ENCODE results near the gene QPCTL. TPM values are rescaled to one million over a fixed set of nuclear protein-coding genes. Genes with fewer than 3 reads are reported as not detected.
"Not testable (repeated sequence)": the region's sequence is repeated elsewhere in the genome, so short reads cannot be mapped to it uniquely, and the experiment has no call there.

QPCTL gene
- polyA plus RNA-seq, 1 donor = 4.4 TPM

DNA sequence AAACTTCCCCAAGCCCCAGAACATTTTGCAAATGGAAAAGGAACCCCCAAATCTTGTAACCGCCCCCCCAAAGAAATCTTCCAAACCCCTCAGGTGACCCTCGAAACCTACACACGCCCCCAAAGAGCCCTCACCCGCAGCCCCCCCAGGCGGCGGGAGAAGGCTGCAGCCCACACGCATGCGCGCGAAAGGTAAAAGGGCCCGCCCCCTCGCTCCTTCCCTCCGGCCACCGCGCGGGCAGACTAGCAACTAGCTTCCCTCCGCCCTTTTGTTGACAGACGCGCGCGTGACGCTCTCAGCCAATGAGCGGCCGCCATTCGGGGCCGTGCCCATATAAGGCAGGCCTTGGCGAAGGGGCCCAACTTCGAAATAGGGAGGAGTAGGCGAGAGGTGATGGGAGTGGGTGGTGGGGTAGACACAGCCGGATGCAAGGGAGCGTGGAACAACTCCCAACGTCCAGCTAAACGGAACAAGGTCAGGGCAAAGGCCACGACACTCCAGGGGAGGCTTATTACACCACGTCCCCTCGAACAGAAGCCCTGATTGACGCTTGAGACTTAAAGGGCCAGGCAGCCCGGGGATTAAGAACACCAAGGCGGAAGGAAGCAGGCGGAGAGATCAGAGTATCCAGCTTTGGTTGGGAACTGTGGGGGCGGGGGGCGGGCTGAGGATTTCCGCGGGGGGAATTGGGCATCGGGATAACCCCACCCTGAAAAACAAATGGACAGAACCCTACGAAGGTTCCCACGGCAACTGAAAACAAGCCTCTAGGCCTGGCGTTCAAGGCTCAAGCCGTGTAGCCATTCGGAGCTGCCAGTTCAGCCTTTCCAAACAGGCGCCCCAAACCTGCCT is 24.9 kb downstream of the QPCTL start:
- DNase-seq (ENCODE audit: low read depth) = peak; percentile 93

DNA sequence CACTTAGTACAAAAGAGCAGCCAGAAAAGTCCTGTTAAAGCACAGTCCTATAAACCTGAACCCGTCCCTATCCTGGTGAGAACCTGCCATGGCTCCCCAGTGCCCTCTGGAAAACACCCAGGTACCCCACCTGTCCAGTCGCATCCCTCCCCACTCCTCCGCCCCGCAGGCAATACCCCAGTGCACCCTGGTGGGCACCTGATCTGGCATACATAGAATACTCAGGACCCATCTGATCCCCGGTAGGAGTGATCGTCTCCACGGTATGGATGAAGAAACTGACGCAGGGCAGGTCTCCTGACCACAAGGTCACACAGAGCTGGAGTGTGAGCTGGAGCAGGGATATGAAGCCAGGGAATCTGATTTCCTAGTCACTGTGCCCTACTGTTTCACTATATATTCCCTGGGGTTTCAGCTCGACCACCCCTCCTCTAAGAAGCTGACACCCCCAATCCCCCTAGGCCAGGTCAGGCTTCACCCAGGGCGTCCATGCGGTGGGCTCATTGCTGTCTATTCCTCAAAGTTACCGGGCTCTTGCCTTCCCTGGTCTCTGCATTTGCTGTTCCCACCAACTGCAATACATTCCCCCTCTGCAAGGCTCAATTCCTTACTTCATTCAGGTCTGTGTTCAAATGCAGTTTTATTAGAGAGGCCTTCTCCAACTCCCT is 25.7 kb downstream of the QPCTL start:
- no peak for DNase-seq (ENCODE audit: low read depth)

DNA sequence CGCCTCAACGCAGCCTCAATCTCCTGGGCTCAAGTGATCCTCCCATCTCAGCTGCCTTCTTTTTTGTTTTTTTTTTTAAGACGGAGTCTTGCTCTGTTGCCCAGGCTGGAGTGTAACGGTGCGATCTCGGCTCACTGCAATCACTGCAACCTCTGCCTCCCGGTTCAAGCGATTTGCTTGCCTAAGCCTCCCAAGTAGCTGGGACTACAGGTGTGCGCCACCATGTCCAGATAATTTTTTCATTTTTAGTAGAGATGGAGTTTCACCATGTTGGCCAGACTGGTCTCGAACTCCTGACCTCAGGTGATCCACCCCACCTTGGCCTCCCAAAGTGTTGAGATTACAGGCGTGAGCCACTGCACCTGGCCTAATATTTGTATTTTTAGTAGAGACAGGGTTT is 27.6 kb downstream of the QPCTL start:
- DNase-seq (ENCODE audit: low read depth) = not testable (repeated sequence)

DNA sequence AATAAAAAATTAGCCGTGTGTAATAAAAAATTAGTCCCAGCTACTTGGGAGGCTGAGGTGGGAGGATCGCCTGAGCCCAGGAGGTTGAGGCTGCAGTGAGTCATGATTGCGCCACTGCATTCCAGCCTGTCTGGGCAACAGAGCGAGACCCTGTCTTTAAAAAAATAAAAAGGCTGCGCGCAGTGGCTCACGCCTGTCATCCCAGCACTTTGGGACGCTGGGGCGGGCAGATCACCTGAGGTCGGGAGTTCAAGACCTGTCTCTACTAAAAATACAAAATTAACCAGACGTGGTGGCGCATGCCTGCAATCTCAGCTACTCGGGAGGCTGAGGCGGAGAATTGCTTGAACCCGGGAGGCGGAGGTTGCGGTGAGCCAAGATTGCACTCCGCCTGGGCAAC is 36.2 kb downstream of the QPCTL start:
- DNase-seq (ENCODE audit: low read depth) = not testable (repeated sequence)

DNA sequence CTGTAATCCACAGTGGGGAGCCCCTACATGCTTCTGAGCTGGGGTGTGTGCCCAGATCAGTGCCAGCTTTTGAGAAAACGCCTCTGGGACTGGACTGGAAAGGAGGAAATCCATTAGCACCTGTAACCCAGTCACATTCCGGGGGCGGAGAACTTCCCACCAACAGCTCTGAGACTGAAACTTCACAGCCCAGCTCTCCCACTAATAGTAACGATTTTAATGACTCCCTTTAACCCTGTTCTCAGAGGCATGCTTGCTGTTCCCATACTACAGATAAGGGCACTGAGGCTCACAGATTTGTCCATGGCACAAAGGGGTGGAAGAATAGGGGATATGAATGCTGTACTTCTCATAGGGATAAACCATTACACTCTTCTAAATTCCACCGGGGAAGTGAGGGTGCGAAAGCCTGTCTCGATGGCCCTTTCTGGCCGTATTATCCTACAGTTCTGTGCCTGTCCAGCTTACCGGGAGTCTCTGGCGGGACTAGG is 37.4 kb downstream of the QPCTL start:
- DNase-seq (ENCODE audit: low read depth) = no peak

GRCh38 chr19:45730368-45731288 is 38.2 kb downstream of the QPCTL start, which contains the start of gene FBXO46:
Gene FBXO46 (minus strand): TSS chr19:45730896. CDS start chr19:45713495, 17,401 bp downstream.
- DNase-seq (ENCODE audit: low read depth) = peak; percentile 88

DNA sequence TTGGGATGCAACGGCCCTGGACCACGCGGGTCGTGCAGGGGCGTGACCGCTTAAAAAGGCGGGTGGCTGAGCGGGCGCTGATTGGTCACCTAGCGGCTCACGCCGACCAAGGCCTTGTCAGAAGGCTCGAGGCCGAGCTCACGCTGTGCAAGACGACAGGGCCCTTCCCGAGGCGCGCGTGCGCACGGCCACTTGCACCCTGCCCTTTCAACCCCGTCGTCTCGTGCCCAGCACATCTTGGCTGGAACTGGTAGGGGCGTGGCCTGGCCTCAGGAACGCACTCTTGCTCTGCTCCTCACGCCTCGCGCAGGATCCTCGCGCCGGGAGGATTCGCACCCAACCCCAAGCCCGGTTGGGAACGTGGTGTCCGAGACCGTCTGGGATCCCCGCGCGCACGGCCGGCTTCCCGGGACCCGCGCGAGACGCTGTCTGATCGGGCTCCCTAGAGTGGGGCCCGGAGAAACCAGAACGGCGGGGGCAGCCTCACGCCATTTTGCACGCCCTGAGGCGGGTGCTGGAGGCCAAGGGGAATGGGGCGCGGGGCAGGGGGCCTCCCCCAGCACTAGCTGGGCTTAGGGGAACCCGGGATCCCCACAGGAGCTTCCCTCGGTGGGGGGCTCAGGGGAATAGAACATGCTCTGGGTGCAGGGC is 40.8 kb downstream of the QPCTL start, which contains the start of gene MEIOSIN:
Gene MEIOSIN, plus strand, starts transcription at position 280 of the 651 bp plus-strand sequence. CDS start 1,938 bp downstream, outside the sequence.
- no peak for DNase-seq (ENCODE audit: low read depth)

- no peak for DNase-seq (ENCODE audit: low read depth)
These were observed 47.3 kb downstream of the QPCTL start for GRCh38 chr19:45739498-45740439.

GRCh38 chr19:45742969-45743368 is 50.5 kb downstream of the QPCTL start:
- no peak for DNase-seq (ENCODE audit: low read depth)

GRCh38 chr19:45745606-45746005 is 53.1 kb downstream of the QPCTL start:
- no peak for DNase-seq (ENCODE audit: low read depth)

- DNase-seq (ENCODE audit: low read depth) = no peak
These were observed 54.4 kb downstream of the QPCTL start for GRCh38 chr19:45746866-45747265.

DNA sequence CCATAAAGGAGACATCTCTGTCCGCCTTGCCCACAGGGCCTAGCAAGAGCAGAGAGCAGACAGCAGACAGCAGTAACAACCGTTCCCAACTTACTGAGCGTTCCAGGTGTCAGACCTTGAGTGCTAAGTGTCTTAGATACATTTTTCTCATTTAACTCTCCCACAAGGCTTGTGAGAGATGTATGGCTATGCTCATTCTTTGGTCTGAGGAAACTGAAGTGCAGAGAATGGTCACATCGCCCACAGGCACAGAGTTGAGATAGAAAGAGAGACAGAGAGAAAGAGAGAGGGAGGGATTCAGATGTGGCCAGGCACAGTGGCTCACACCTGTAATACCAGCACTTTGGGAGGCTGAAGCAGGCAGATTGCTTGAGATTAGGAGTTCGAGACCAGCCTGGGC is 55.0 kb downstream of the QPCTL start:
- DNase-seq (ENCODE audit: low read depth) = no peak

- DNase-seq (ENCODE audit: low read depth) = not testable (repeated sequence)
These were observed 59.0 kb downstream of the QPCTL start for GRCh38 chr19:45751483-45751882.

- DNase-seq (ENCODE audit: low read depth) = no peak
These were observed 60.2 kb downstream of the QPCTL start for GRCh38 chr19:45752639-45753038.

GRCh38 chr19:45753548-45753947 is 61.1 kb downstream of the QPCTL start:
- no peak for DNase-seq (ENCODE audit: low read depth)

Other genes with a start within 250 kb of the QPCTL start
- 41.0 TPM for gene FOSB, start 224.7 kb upstream of the QPCTL start, polyA plus RNA-seq (ENCODE audit: insufficient read length)
- 165 TPM for gene RTN2, start 195.6 kb upstream of the QPCTL start, polyA plus RNA-seq (ENCODE audit: insufficient read length)
- gene PPM1N, start 194.2 kb upstream of the QPCTL start, polyA plus RNA-seq (ENCODE audit: insufficient read length) = 1.0 TPM
- 50.8 TPM for gene VASP, start 185.2 kb upstream of the QPCTL start, polyA plus RNA-seq (ENCODE audit: insufficient read length)
- gene OPA3, start 107.9 kb upstream of the QPCTL start, polyA plus RNA-seq (ENCODE audit: insufficient read length) = 7.2 TPM
- 1.5 TPM for gene GPR4, start 90.5 kb upstream of the QPCTL start, polyA plus RNA-seq (ENCODE audit: insufficient read length)
- 8.9 TPM for gene EML2, start 53.3 kb upstream of the QPCTL start, polyA plus RNA-seq (ENCODE audit: insufficient read length)
- 0.15 TPM for gene GIPR, start 24.4 kb upstream of the QPCTL start, polyA plus RNA-seq (ENCODE audit: insufficient read length)
- gene SNRPD2, start 713 bp upstream of the QPCTL start, polyA plus RNA-seq (ENCODE audit: insufficient read length) = 268 TPM
- gene FBXO46, start 38.2 kb downstream of the QPCTL start, polyA plus RNA-seq (ENCODE audit: insufficient read length) = 13.5 TPM
- gene MEIOSIN, start 40.8 kb downstream of the QPCTL start, polyA plus RNA-seq (ENCODE audit: insufficient read length) = not detected
- 19.0 TPM for gene SIX5, start 76.6 kb downstream of the QPCTL start, polyA plus RNA-seq (ENCODE audit: insufficient read length)
- 382 TPM for gene DMPK, start 89.8 kb downstream of the QPCTL start, polyA plus RNA-seq (ENCODE audit: insufficient read length)
- gene DMWD, start 100.2 kb downstream of the QPCTL start, polyA plus RNA-seq (ENCODE audit: insufficient read length) = 46.3 TPM
- gene RSPH6A, start 122.6 kb downstream of the QPCTL start, polyA plus RNA-seq (ENCODE audit: insufficient read length) = not detected
- gene SYMPK, start 170.5 kb downstream of the QPCTL start, polyA plus RNA-seq (ENCODE audit: insufficient read length) = 34.5 TPM
- gene FOXA3, start 171.7 kb downstream of the QPCTL start, polyA plus RNA-seq (ENCODE audit: insufficient read length) = not detected
- 17.3 TPM for gene IRF2BP1, start 193.5 kb downstream of the QPCTL start, polyA plus RNA-seq (ENCODE audit: insufficient read length)
- gene MYPOP, start 209.9 kb downstream of the QPCTL start, polyA plus RNA-seq (ENCODE audit: insufficient read length) = 4.9 TPM
- not detected for gene NANOS2, start 222.1 kb downstream of the QPCTL start, polyA plus RNA-seq (ENCODE audit: insufficient read length)

All from forelimb muscle (tissue), 1 donor.